Measurements from ENCODE around the gene MAML3. TPM values are rescaled to one million over a fixed set of nuclear protein-coding genes. Genes with fewer than 3 reads are reported as not detected.

MAML3 gene
- total RNA-seq, 2 experiments from 2014 or later, result 2.5 to 2.9 TPM

GRCh38 chr4:139782926-139783522, 371.0 kb downstream of the MAML3 start:
- ChIA-PET CTCF (no interaction called here), POLR2A (no interaction called here)
- Histone ChIP-seq H3K4me3 (ENCODE audit: low read length) (no peak overlapping the region), H3K27ac (ENCODE audit: low read depth in 1 of 2, low read length in 2 of 2) (no peak overlapping the region), H3K36me3 (ENCODE audit: insufficient read depth, low read length) (no peaks in the 10 kb centered on the region), H3K9me3 (ENCODE audit: control insufficient read depth in 1 of 2, insufficient read depth in 1 of 2, low read length in 2 of 2) (no peaks in the 10 kb centered on the region), H3K27me3 (ENCODE audit: control insufficient read depth in 1 of 2, insufficient read depth in 2 of 2, low read length in 2 of 2) (no peaks in the 10 kb centered on the region), H3K4me1 (ENCODE audit: insufficient read depth, low read length) (no peaks in the 10 kb centered on the region)
- H3K27me3 Mint-ChIP-seq, result no peaks in the 10 kb centered on the region
- H3K27ac Mint-ChIP-seq, result no peak overlapping the region
- no peak for ATAC-seq (ENCODE audit: poor library complexity)
- no peak for TF ChIP-seq CTCF (IDR thresholded peaks at IDR 0.05)
- intact Hi-C loops (cut with DNase I, micrococcal nuclease), result no loop called here
- H3K36me3 Mint-ChIP-seq (ENCODE audit: low read depth), result no peaks in the 10 kb centered on the region
- H3K4me3 Mint-ChIP-seq, result no peak overlapping the region
- H3K9me3 Mint-ChIP-seq, result no peaks in the 10 kb centered on the region
- no peak for DNase-seq
- no peaks in the 10 kb centered on the region for H3K4me1 Mint-ChIP-seq (ENCODE audit: low read depth)

- H3K4me3 ChIP-seq (ENCODE audit: low read length), result no peak overlapping the region
- H3K36me3 Mint-ChIP-seq (ENCODE audit: low read depth), result no peaks in the 10 kb centered on the region
- ATAC-seq (ENCODE audit: poor library complexity), result no peak
- H3K27ac Mint-ChIP-seq, result no peak overlapping the region
- no peak overlapping the region for H3K4me3 Mint-ChIP-seq
- H3K4me1 Mint-ChIP-seq (ENCODE audit: low read depth), result no peaks in the 10 kb centered on the region
- no peaks in the 10 kb centered on the region for H3K36me3 ChIP-seq (ENCODE audit: insufficient read depth, low read length)
- no peaks in the 10 kb centered on the region for H3K27me3 ChIP-seq (ENCODE audit: control insufficient read depth in 1 of 2, insufficient read depth in 2 of 2, low read length in 2 of 2)
- H3K9me3 Mint-ChIP-seq, result no peaks in the 10 kb centered on the region
- ChIA-PET POLR2A (interaction anchor here (0.6 kb wide), 1 partner anchor 10 kb away, joined by 3 read pairs; no protein-coding TSS in a partner anchor), CTCF (no interaction called here)
- TF ChIP-seq CTCF (IDR thresholded peaks at IDR 0.05), result no peak
- H3K27ac ChIP-seq (ENCODE audit: low read depth in 1 of 2, low read length in 2 of 2), result no peak overlapping the region
- H3K27me3 Mint-ChIP-seq, result no peaks in the 10 kb centered on the region
- intact Hi-C loops (cut with DNase I, micrococcal nuclease), result no loop called here
- no peak for DNase-seq
- no peaks in the 10 kb centered on the region for H3K4me1 ChIP-seq (ENCODE audit: insufficient read depth, low read length)
- H3K9me3 ChIP-seq (ENCODE audit: control insufficient read depth in 1 of 2, insufficient read depth in 1 of 2, low read length in 2 of 2), result no peaks in the 10 kb centered on the region
These were observed 372.9 kb downstream of the MAML3 start for GRCh38 chr4:139781066-139781465.

GRCh38 chr4:139779691-139780090, 374.3 kb downstream of the MAML3 start:
- ATAC-seq (ENCODE audit: poor library complexity) (no peak), DNase-seq (no peak)
- H3K36me3 Mint-ChIP-seq (ENCODE audit: low read depth), result no peaks in the 10 kb centered on the region
- intact Hi-C loops (cut with DNase I, micrococcal nuclease), result no loop called here
- no peak overlapping the region for H3K4me3 ChIP-seq (ENCODE audit: low read length)
- H3K9me3 Mint-ChIP-seq, result no peaks in the 10 kb centered on the region
- no peak for TF ChIP-seq CTCF (IDR thresholded peaks at IDR 0.05)
- H3K27me3 ChIP-seq (ENCODE audit: control insufficient read depth in 1 of 2, insufficient read depth in 2 of 2, low read length in 2 of 2), result no peaks in the 10 kb centered on the region
- no peak overlapping the region for H3K27ac Mint-ChIP-seq
- H3K27me3 Mint-ChIP-seq, result no peaks in the 10 kb centered on the region
- no peak overlapping the region for H3K27ac ChIP-seq (ENCODE audit: low read depth in 1 of 2, low read length in 2 of 2)
- CTCF ChIA-PET, result no interaction called here
- no peak overlapping the region for H3K4me3 Mint-ChIP-seq
- H3K9me3 ChIP-seq (ENCODE audit: control insufficient read depth in 1 of 2, insufficient read depth in 1 of 2, low read length in 2 of 2), result no peaks in the 10 kb centered on the region
- H3K36me3 ChIP-seq (ENCODE audit: insufficient read depth, low read length), result no peaks in the 10 kb centered on the region
- POLR2A ChIA-PET, result no interaction called here
- no peaks in the 10 kb centered on the region for H3K4me1 Mint-ChIP-seq (ENCODE audit: low read depth)
- no peaks in the 10 kb centered on the region for H3K4me1 ChIP-seq (ENCODE audit: insufficient read depth, low read length)

Measured in CD4-positive, alpha-beta T cell (primary cell).